Nephron progenitor cell (in vitro differentiated cells): ENCODE results near the gene KIF6.
"Not testable (repeated sequence)": the region's sequence is repeated elsewhere in the genome, so short reads cannot be mapped to it uniquely, and the experiment has no call there.

Experiments
- DNase-seq: peaks from one replicate; pipeline ENCODE4 v3.0.0; 2021
- H3K27ac Mint-ChIP-seq: 2 replicates; pipeline ENCODE4 v1.8.0; 2021; ENCODE audit warnings: mild to moderate bottlenecking, moderate library complexity, mixed read lengths
- H3K27me3 Mint-ChIP-seq: 2 replicates; pipeline ENCODE4 v1.8.0; 2021; ENCODE audit warnings: mild to moderate bottlenecking, low read depth, mixed read lengths; ENCODE audit not compliant: poor library complexity
- H3K36me3 Mint-ChIP-seq: 2 replicates; pipeline ENCODE4 v1.8.0; 2021; ENCODE audit warnings: low read depth, mixed read lengths
- H3K4me1 Mint-ChIP-seq: 2 replicates; pipeline ENCODE4 v1.8.0; 2021; ENCODE audit warnings: mixed read lengths
- H3K4me3 Mint-ChIP-seq: 2 replicates; pipeline ENCODE4 v1.8.0; 2021; ENCODE audit warnings: mild to moderate bottlenecking, moderate library complexity, mixed read lengths
- H3K9me3 Mint-ChIP-seq: 2 replicates; pipeline ENCODE4 v1.8.0; 2021; ENCODE audit warnings: mild to moderate bottlenecking, moderate library complexity, mixed read lengths
- TF ChIP-seq, protein P1 (sequence below): fragments of 200-600 bp; sonication (generic); IDR thresholded peaks from 2 replicates; pipeline ENCODE4 v1.5.0; 2021; ENCODE audit warnings: antibody characterized with exemption

The KIF6 gene

GRCh38 chr6:39517756-39518155 is 207.5 kb downstream of the KIF6 start:
- Mint-ChIP-seq H3K27me3 (peaks cover 5% of the 10 kb centered on the region), H3K4me3 (no peak overlapping the region), H3K27ac (no peak overlapping the region), H3K36me3 (no peaks in the 10 kb centered on the region), H3K4me1 (no peaks in the 10 kb centered on the region), H3K9me3 (peaks cover 4% of the 10 kb centered on the region)
- DNase-seq: no peak
- TF ChIP-seq, protein P1, sequence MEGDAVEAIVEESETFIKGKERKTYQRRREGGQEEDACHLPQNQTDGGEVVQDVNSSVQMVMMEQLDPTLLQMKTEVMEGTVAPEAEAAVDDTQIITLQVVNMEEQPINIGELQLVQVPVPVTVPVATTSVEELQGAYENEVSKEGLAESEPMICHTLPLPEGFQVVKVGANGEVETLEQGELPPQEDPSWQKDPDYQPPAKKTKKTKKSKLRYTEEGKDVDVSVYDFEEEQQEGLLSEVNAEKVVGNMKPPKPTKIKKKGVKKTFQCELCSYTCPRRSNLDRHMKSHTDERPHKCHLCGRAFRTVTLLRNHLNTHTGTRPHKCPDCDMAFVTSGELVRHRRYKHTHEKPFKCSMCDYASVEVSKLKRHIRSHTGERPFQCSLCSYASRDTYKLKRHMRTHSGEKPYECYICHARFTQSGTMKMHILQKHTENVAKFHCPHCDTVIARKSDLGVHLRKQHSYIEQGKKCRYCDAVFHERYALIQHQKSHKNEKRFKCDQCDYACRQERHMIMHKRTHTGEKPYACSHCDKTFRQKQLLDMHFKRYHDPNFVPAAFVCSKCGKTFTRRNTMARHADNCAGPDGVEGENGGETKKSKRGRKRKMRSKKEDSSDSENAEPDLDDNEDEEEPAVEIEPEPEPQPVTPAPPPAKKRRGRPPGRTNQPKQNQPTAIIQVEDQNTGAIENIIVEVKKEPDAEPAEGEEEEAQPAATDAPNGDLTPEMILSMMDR: no peak

DNA sequence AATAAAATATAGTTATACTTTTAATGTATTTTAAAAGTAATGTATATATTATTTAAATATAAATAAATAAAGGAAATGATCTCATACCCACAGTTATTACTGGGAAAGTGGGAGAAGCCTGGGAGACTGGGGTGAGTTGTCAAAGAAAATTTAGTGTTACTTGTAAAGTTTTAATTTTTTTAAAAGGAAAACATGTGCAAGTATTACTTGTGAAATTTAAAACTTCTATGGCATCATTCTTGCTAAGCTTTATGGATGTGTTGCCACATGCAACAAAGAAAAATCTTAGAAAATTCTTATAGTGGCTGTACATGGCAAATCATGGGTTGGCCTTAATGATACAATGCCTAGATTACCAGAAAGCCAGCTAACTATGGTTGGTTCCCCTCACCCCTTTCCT is 208.7 kb downstream of the KIF6 start:
- H3K27me3 Mint-ChIP-seq: peaks cover 5% of the 10 kb centered on the region
- TF ChIP-seq, protein P1: no peak
- no peak overlapping the region for H3K4me3 Mint-ChIP-seq
- DNase-seq: no peak
- no peaks in the 10 kb centered on the region for H3K4me1 Mint-ChIP-seq
- no peak overlapping the region for H3K27ac Mint-ChIP-seq
- H3K9me3 Mint-ChIP-seq: peaks cover 9% of the 10 kb centered on the region
- no peaks in the 10 kb centered on the region for H3K36me3 Mint-ChIP-seq

DNA sequence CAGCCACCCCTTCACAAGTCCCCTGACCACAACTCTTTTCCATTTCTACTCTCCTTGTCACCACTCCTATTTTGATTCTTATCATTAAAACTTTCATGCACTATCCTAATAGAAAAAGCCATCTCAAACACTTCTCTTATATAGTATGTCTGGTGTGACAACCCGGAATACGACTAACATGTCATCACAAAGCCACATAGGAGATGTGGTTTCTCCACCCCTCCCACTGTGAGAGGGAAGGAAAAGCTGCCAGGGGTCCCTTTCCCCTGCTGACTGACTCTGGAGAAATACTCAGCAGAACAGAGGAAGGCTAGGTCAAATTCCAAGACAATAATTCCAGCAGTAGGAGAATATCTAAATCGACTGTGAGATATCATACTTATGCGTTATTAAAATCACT is 209.7 kb downstream of the KIF6 start:
- DNase-seq: no peak
- no peak overlapping the region for H3K27ac Mint-ChIP-seq
- no peak overlapping the region for H3K4me3 Mint-ChIP-seq
- peaks cover 5% of the 10 kb centered on the region for H3K27me3 Mint-ChIP-seq
- H3K9me3 Mint-ChIP-seq: peaks cover 17% of the 10 kb centered on the region
- H3K36me3 Mint-ChIP-seq: no peaks in the 10 kb centered on the region
- H3K4me1 Mint-ChIP-seq: no peaks in the 10 kb centered on the region
- TF ChIP-seq, protein P1: no peak

DNA sequence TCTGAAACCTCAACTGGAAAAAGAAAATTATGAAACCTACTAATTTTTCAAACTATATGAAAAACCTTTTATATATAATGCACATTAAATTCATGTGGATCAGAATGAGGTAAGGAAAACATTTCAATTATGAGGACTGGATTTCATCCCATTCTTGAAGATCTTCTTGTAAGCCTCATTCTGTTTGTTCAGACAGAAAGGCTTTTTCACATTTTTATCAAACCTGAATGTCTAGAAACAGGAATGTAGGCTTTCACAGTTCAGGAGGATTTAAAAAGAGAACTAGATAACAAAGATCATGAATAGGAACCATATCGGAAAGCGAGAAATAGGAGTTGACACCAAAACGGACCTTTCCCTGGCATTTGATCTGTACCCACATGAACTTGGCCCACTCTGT is 210.2 kb downstream of the KIF6 start:
- H3K4me1 Mint-ChIP-seq: no peaks in the 10 kb centered on the region
- H3K27me3 Mint-ChIP-seq: peaks cover 8% of the 10 kb centered on the region
- no peak overlapping the region for H3K27ac Mint-ChIP-seq
- H3K4me3 Mint-ChIP-seq: no peak overlapping the region
- H3K9me3 Mint-ChIP-seq: peaks cover 22% of the 10 kb centered on the region
- DNase-seq: no peak
- TF ChIP-seq, protein P1: no peak
- no peaks in the 10 kb centered on the region for H3K36me3 Mint-ChIP-seq

DNA sequence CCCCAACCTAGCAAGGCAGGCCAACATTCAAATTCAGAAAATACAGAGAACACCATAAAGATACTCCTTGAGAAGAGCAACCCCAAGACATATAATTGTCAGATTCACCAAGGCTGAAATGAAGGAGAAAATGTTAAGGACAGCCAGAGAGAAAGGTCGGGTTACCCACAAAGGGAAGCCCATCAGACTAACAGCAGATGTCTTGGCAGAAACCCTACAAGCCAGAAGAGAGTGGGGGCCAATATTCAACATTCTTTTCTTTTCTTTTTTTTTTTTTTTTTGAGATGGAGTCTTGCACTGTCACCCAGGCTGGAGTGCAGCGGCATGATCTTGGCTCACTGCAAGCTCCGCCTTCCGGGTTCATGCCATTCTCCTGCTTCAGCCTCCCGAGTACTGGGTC is 215.4 kb downstream of the KIF6 start:
- not testable (repeated sequence) for H3K4me3 Mint-ChIP-seq, H3K4me1 Mint-ChIP-seq, DNase-seq, H3K27me3 Mint-ChIP-seq, H3K27ac Mint-ChIP-seq, H3K36me3 Mint-ChIP-seq
- peaks cover 56% of the 10 kb centered on the region for H3K9me3 Mint-ChIP-seq

DNA sequence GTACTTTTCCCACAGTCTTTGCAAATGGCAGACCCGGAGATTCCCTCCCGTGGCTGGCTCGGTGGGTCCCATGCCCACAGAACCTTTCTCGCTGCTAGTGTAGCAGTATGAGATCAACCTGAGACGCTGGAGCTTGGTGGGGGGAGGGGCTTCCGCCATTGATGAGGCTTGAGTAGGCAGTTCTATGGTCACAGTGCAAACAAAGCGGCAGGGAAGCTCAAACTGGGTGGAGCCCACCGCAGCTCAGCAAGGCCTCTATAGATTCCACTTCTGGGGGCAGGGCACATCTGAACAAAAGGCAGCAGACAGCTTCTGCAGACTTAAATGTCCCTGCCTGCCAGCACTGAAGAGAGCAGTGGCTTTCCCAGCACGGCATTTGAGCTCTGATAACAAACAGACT is 216.7 kb downstream of the KIF6 start:
- H3K4me3 Mint-ChIP-seq: no peak overlapping the region
- no peak for DNase-seq

More for the DNA sequence above, 216.7 kb downstream of the KIF6 start:
- Mint-ChIP-seq H3K27me3 (peaks cover 9% of the 10 kb centered on the region), H3K27ac (no peak overlapping the region), H3K4me1 (no peaks in the 10 kb centered on the region), H3K36me3 (no peaks in the 10 kb centered on the region), H3K9me3 (peaks cover 69% of the 10 kb centered on the region)
- TF ChIP-seq, protein P1: no peak
